ENCODE measurements around the gene ABHD12.

The ABHD12 gene

GRCh38 chr20:25306991-25307903 lies 83.4 kb downstream of the ABHD12 start:
- DNase-seq (ENCODE audit: low read depth in 2 of 2) = no peak

DNA sequence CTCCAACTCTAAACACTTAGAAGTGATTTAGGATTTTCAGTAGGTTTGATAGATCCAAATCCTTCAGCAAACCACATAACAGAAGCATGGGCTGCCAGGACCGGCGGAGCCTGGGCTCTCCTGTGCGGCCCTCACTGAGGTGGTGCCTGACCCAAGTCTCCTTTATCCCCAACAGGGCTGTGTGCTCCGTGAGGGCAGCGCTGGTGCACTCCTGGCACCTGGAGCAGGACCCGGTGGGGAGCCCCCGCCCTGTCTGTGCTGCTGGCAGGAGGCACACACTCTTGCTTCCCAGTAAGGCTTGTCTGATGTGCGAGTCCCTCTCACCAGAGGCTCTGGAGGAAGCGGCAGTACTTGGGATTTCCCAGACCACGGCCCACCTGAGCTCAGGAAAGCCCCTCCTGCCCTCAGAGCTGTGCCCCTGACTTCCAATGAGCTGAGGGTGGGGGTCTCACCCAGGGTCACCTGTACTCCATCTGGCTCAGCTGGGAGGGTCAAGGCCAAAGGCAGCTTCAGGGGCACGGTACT lies 86.5 kb downstream of the ABHD12 start:
- DNase-seq (ENCODE audit: low read depth in 2 of 2) = no peak

- DNase-seq (ENCODE audit: low read depth in 2 of 2) = no peak
These were observed 87.2 kb downstream of the ABHD12 start for GRCh38 chr20:25303292-25304024.

DNA sequence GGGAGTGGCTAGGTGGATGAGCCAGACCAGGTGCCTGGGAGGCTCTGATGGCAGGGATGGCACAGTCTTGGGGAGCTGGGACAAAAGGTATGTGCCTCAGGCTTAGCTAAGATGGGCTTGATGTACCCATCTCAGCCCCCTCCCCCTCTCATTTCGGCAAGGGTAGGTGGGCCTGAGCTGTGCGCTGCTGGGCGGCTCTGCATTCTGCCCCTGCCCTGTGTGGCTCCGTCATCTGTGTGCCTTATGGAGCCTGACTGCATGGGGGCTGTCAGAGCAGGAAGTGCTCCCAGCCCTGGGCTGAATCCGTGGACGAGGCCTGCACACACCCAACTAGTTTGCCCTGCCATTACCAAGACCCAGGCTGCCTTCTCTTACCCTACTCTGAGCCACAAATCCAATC lies 88.0 kb downstream of the ABHD12 start:
- no peak for DNase-seq (ENCODE audit: low read depth in 2 of 2)

DNA sequence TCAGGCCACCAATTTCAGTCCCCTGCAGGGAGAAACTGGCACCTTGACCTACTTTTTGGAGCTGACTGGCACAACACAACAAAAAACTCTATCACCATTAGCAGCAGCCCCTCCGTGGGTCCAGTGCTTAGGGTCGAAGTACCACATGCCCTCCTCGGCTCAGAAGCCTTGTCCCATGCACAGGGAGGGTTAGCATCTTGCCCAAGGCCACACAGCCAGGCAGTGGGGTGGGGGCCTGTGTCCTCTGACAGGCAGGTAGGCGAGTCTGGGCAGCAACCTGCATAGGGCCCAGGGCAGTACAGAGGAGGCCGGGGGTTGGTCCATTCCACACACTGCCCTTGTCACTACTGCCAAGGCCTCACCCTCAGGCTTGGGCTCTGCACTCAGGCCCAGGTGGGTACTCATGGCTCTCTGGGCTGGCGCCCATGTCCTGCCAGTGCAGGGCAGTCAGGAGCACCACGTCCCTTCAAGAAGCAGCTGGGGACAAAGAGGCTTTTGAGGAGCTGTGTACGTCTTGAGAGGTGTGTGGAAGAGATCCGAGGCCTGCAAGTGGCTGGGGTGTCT lies 89.2 kb downstream of the ABHD12 start:
- no peak for DNase-seq (ENCODE audit: low read depth in 2 of 2)

GRCh38 chr20:25300496-25301170 lies 90.0 kb downstream of the ABHD12 start:
- no peak for DNase-seq (ENCODE audit: low read depth in 2 of 2)

DNA sequence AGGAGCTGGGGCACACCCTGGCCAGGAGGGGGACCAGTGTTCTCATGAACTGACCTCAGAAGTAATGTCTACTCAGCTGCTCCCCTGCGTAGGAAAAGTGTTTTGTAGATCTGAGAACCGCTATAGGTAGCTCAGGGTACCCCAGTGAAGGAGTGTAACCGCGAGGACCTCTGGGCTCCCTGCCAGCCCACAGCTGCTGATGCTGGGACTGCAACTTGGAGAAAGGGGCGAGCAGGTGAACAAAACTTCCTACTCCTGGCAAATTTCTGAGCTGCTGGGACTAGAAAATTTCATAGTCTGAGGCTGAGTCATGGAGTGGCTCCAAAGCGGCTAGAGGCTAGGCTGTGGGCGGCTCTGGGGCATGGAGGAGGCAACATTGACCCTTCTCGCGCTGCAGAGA lies 90.8 kb downstream of the ABHD12 start:
- no peak for DNase-seq (ENCODE audit: low read depth in 2 of 2)

- no peak for DNase-seq (ENCODE audit: low read depth in 2 of 2)
These were observed 93.3 kb downstream of the ABHD12 start for GRCh38 chr20:25297141-25297905.

DNA sequence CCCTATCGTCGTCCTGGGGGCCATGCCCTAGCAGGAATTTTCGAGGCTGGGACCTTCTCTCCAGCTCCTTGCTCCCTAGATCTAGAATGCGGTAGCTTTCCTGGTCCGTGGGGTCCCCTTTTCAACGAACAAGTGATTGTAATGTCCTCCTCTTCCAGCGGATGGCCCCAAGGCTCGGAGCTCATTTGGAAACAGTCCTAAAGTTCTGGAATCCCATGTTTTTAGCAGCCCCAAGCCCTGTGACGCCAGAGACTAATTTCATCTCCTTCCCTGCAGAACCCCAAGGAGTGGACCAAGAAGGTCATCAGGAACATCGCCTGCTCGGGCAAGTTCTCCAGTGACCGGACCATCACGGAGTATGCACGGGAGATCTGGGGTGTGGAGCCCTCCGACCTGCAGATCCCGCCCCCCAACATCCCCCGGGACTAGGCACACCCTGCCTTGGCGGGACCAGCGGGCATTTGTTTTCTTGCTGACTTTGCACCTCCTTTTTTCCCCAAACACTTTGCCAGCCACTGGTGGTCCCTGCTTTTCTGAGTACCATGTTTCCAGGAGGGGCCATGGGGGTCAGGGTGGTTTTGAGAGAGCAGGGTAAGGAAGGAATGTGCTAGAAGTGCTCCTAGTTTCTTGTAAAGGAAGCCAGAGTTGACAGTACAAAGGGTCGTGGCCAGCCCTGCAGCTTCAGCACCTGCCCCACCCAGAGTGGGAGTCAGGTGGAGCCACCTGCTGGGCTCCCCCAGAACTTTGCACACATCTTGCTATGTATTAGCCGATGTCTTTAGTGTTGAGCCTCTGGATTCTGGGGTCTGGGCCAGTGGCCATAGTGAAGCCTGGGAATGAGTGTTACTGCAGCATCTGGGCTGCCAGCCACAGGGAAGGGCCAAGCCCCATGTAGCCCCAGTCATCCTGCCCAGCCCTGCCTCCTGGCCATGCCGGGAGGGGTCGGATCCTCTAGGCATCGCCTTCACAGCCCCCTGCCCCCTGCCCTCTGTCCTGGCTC lies 94.2 kb downstream of the ABHD12 start:
- DNase-seq (ENCODE audit: low read depth in 2 of 2) = peak in 1 of 2 donors; percentile 22

DNA sequence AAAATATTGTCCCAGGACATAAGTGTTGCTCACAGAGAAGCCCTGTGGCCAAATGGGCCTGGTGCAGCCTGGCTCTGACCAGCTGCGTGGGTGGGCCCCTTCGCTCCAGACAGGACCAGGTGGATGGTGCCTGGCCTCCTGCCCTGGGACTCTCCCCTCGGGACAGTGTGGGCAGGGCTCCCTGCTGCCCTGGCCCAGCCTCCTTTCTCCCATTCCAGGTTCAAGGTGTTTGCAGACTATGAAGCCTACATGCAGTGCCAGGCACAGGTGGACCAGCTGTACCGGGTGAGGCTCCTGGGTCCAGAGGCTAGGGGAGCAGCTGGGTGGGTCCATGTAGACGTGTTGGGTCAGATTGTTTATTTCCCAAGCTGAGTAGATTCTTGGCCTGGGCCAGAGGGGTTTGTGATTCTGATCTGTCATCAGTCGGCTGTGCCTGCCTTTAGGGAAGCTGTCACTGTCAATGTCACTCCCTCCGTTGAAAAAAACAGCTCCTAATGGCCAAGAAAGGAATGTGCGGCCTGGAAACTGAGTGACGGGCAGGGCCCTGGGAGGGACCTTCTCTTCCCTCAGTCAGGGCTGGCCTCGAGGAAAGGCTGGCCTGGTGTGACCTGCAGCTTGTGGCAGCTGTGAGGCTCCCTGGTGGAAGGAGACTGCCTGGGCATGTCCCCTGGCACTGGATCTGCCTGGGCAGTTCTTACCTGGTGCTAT lies 95.1 kb downstream of the ABHD12 start:
- DNase-seq (ENCODE audit: low read depth in 2 of 2) = no peak

- peak; percentile 41 for DNase-seq (ENCODE audit: low read depth in 2 of 2)
These were observed 95.9 kb downstream of the ABHD12 start for GRCh38 chr20:25294459-25295385.

DNA sequence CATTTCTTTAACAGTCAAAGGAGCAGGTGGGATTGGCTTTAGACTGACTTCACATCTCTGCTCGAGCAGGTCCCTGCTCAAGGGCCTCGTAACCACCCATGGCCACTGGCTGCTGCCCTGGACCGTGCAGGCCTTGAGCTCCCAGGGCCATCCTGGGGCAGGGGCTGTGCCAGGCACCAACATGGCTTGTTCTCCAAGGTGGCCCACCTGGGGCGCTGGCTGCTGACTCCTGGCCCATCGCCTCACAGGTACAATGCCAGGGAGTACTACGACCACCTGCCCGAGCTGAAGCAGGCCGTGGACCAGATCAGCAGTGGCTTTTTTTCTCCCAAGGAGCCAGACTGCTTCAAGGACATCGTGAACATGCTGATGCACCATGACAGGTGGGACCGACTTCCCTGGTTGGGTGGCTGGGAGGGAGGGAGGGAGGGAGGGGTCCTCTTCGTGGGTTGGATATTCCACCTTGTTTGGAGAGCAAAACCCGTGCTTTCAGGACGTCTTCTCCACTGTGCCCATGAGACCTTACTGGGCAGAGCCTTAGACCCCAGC lies 96.7 kb downstream of the ABHD12 start:
- DNase-seq (ENCODE audit: low read depth in 2 of 2) = no peak

GRCh38 chr20:25293507-25293906 lies 97.1 kb downstream of the ABHD12 start:
- no peak for DNase-seq (ENCODE audit: low read depth in 2 of 2)

DNA sequence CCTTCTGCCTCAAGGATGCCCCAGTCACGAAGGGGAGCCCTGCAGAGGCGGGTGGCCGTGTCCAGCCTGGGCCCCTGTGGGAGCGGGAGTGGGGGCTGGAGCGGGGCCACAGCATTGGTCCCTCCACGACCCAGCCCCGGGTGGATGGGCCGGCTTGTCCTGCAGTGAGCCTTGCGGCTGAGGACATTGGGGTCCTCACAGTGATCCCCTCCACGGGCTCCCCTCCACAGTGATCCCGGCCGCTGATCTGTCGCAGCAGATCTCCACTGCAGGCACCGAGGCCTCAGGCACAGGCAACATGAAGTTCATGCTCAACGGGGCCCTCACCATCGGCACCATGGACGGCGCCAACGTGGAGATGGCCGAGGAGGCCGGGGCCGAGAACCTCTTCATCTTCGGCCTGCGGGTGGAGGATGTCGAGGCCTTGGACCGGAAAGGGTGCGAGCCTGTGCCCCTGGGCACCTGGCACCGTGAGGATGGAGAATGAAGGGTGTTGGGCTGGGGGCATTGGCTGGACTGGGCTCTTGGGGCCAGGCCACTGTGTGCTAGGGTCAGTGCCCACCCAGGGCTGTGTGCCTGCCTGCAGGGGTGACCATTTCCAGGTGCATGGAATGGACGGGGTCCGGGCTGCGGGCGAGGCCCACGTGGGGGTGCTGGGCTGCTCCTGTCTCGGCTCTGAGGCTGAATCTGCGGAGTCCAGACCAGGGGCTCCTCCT lies 98.3 kb downstream of the ABHD12 start:
- DNase-seq (ENCODE audit: low read depth in 2 of 2) = no peak

DNA sequence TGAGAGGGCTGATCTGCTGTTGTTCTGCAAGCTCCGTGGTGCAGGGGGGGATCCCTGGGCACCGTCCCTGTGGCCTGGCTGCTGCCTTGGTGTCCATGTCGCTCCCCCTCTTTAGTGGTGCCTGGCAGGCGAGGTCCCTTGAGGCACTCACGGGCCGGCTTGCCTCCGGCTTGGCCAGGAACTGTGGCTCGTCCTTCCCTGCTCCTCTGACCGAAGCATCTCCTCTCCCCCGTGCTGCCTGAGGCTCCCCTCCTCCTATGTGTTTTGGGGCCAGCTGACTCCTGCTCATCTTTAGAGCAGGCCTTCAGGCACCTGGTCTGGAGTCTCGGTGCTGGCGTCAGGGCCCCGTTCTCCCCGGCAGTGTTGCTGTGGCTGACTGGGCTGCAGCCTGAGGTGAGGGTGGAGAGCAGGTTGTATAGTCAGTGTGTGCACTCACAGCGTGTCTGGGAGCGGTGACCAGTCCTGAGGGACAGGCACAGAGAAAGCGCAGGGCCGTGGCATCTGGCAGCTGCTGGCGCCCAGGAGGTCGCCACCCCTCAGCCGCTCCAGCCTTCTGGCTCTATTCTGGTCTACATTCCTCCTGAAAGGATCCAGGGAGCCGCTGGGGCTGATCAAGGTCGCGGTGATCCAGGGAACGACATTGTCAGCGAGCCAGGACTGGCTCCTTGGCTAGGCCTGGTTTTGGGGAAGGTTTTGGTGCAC lies 99.1 kb downstream of the ABHD12 start:
- no peak for DNase-seq (ENCODE audit: low read depth in 2 of 2)

- no peak for DNase-seq (ENCODE audit: low read depth in 2 of 2)
These were observed 99.8 kb downstream of the ABHD12 start for GRCh38 chr20:25290646-25291431.

All from stimulated activated CD4-positive, alpha-beta T cell treated with anti-CD3 and anti-CD28 coated beads, Interleukin-4, amount 100 ng/mL, for 48 hours (primary cell).